ENCODE results near the gene ASZ1. TPM values are rescaled to one million over a fixed set of nuclear protein-coding genes. Genes with fewer than 3 reads are reported as not detected.
A peak's percentile ranks its signal among the peaks of the same experiment; 100 is the strongest.

ASZ1 gene
- total RNA-seq, 2 donors from 2014 or later, result not detected

DNA sequence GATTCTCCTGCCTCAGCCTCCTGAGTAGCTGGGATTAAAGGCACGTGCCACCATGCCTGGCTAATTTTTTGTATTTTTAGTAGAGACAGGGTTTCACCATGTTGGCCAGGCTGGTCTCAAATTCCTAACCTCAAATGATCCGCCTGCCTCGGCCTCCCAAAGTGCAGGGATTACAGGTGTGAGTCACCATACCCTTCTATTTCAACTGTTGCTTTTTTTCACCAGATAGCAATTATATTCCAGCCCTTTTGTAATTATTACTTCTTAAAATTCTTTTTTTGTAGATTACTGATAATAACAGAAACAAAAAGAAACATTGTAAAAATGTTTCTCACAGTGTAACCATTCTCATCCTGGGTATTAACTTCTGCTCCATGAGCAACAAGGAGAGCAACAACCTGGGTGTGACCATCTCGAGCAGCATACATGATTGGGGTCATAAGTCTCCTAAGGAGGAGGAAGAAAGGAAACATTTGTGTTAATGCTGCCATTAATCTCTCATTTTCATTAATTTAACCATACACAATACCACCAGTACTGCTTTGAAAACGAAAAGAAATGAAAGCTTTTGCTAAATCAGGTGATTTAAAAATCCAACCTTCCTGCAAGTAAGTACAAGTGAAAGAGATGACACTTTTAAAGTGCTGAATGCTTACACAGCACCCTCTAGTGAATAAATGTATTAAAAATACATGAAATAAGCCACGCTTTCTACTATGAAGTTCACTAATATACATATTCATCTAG lies 41.8 kb downstream of the ASZ1 start:
- Histone ChIP-seq H3K4me3 (no peak overlapping the region), H3K4me1 (no peaks in the 10 kb centered on the region), H3K27ac (no peak overlapping the region), H3K9me3 (no peaks in the 10 kb centered on the region), H3K27me3 (no peaks in the 10 kb centered on the region), H3K36me3 (no peaks in the 10 kb centered on the region)
- TF ChIP-seq, protein P1, sequence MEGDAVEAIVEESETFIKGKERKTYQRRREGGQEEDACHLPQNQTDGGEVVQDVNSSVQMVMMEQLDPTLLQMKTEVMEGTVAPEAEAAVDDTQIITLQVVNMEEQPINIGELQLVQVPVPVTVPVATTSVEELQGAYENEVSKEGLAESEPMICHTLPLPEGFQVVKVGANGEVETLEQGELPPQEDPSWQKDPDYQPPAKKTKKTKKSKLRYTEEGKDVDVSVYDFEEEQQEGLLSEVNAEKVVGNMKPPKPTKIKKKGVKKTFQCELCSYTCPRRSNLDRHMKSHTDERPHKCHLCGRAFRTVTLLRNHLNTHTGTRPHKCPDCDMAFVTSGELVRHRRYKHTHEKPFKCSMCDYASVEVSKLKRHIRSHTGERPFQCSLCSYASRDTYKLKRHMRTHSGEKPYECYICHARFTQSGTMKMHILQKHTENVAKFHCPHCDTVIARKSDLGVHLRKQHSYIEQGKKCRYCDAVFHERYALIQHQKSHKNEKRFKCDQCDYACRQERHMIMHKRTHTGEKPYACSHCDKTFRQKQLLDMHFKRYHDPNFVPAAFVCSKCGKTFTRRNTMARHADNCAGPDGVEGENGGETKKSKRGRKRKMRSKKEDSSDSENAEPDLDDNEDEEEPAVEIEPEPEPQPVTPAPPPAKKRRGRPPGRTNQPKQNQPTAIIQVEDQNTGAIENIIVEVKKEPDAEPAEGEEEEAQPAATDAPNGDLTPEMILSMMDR (IDR thresholded peaks at IDR 0.05), result peak in 1 of 2 donors; percentile 50
- no peak for DNase-seq (ENCODE audit: low spot score)

DNA sequence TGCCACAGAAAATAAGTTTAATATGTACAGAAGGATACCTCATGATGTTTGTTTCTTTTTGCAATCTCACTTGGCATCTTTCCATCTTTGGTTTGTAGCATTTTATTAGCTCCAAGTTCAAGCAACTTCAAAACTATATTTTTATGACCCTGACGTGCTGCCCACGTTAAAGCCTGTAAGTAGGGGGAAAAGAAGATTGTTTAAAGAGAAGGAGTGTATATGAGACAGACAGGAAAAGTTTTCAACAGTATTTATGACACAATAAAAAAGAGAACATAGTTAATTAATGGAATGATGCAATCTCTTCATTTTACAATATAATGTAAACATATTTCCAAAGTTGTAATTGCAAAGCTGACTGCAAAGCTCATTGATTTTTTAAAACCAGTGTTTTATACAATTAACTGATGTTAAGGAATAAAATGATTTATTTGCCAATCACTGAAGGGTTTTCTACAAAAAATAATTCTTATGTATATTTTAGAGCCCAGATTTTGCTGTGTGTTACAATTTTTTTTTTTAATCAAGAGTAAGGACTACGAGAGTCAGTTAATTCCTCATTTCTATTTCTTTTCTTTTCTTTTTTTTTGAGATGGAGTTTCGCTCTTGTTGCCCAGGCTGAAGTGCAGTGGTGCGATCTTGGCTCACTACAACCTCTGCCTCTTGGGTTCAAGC lies 42.5 kb downstream of the ASZ1 start:
- Histone ChIP-seq H3K27me3 (no peaks in the 10 kb centered on the region), H3K27ac (no peak overlapping the region), H3K36me3 (no peaks in the 10 kb centered on the region), H3K4me1 (no peaks in the 10 kb centered on the region), H3K4me3 (no peak overlapping the region), H3K9me3 (no peaks in the 10 kb centered on the region)
- TF ChIP-seq, protein P1 (IDR thresholded peaks at IDR 0.05), result no peak
- DNase-seq (ENCODE audit: low spot score), result no peak

DNA sequence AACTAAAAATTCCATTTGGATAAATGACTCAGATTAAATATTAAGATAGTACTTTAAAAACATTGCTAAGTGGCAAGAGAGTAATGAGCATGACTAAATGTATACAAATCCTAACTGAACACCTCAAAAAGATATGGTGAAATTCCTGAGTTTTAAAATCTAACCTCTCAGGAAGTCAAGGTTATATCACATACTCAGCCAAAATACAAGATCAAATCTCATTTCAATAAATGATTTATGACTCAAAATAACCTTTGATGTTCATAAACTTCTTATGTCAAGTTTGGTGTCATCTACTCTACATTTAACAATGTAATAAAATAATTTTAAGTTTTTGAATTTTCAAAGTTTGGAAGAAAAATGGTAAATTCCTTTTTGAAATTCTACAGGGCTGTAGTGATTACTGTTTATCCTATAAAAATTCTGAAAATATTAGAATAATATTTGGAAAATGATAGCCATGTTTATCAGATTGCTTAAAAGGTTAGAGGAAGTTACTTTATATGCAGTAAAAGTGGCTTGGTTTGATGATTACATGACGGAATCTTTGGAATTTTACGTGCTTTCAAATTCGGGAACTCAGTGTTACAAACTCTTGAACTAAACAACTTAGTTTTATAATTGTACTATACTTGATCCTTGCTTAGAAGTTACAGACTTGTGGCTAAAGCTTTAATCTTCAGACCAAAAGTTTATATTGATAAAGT lies 43.7 kb downstream of the ASZ1 start:
- no peak overlapping the region for H3K4me3 ChIP-seq
- H3K4me1 ChIP-seq, result no peaks in the 10 kb centered on the region
- no peaks in the 10 kb centered on the region for H3K27me3 ChIP-seq
- no peaks in the 10 kb centered on the region for H3K36me3 ChIP-seq
- no peak for DNase-seq (ENCODE audit: low spot score)
- TF ChIP-seq, protein P1 (IDR thresholded peaks at IDR 0.05), result no peak
- no peak overlapping the region for H3K27ac ChIP-seq
- H3K9me3 ChIP-seq, result no peaks in the 10 kb centered on the region

DNA sequence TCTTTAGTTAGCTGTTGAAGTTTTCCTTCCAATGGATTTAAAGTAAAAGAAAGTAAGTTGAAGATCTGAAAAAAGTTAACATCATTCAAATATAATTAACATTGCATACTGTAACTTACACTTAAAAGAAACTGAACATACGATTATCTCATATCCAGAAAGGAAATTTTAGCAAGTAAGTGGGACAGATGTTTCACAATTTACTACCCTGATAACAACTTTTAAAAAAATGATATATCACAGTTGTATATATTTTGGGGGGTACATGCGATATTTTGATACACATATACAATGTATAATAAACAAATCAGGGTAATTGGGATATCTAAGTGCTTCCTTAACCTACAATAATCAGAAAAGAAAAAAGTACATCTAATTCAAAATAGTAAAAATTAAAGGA lies 44.2 kb downstream of the ASZ1 start:
- H3K4me1 ChIP-seq, result no peaks in the 10 kb centered on the region
- DNase-seq (ENCODE audit: low spot score), result no peak
- H3K36me3 ChIP-seq, result no peaks in the 10 kb centered on the region
- H3K4me3 ChIP-seq, result no peak overlapping the region
- no peaks in the 10 kb centered on the region for H3K27me3 ChIP-seq
- TF ChIP-seq, protein P1 (IDR thresholded peaks at IDR 0.05), result no peak
- no peaks in the 10 kb centered on the region for H3K9me3 ChIP-seq
- H3K27ac ChIP-seq, result no peak overlapping the region

DNA sequence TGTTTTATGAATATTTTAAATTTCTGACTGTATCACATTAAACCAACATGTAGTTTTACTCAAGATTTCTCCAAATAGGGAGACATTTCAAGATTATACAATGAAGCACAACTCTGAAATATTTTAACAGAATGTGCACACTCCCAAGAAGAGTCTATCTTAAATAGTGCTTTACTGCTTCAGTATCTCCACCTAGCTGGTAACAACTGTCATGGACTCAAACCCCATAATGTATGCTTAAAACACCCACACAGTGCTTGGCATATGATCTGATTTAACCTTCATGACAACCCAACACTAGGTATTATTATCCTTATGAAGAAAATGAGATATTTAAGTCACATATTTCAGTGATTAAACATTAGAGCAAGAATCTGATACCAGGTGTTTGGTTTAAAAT lies 45.9 kb downstream of the ASZ1 start:
- H3K27ac ChIP-seq, result no peak overlapping the region
- H3K4me3 ChIP-seq, result no peak overlapping the region
- no peaks in the 10 kb centered on the region for H3K9me3 ChIP-seq
- no peaks in the 10 kb centered on the region for H3K36me3 ChIP-seq
- no peaks in the 10 kb centered on the region for H3K27me3 ChIP-seq
- TF ChIP-seq, protein P1 (IDR thresholded peaks at IDR 0.05), result no peak
- DNase-seq (ENCODE audit: low spot score), result no peak
- H3K4me1 ChIP-seq, result no peaks in the 10 kb centered on the region
